ENCODE data around the gene FUCA1.

The FUCA1 gene

GRCh38 chr1:23843644-23844043, 24.4 kb downstream of the FUCA1 start:
- no peak overlapping the region for H2AK5ac ChIP-seq (ENCODE audit: low read depth, low read length)
- whole genome bisulfite sequencing, 2 donors (ENCODE audit: extremely low coverage in 2 of 2, insufficient read length in 2 of 2, insufficient replicate concordance in 1 of 2), result no CpG with 5 or more reads among the region's 5 CpGs

DNA sequence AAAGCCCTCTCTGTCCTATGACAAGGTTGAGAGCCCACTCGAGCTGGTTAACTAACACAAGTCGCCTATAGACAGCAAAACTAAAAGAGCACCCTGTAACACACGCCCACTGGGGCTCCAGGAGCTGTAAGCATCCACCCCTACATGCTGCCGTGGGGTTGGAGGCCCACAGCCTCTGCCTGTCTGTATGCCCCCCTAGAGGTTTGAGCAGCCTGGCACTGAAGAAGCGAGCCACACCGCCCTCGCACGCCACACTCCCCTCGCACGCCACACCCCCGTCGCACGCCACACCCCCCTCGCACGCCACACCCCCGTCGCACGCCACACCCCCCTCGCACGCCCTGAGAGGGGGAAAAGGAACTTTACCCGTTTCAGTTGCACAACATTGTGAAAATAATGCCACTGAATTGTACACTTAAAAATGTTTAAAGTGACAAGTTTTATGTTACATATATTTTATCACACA, 29.7 kb downstream of the FUCA1 start:
- H2BK12ac ChIP-seq (ENCODE audit: low read length), result no peak overlapping the region
- peak overlapping the region; percentile 56 for H3K4me2 ChIP-seq (ENCODE audit: insufficient read depth, low read length, poor library complexity, severe bottlenecking)
- no peak overlapping the region for H2AK5ac ChIP-seq (ENCODE audit: low read depth, low read length)
- no peak overlapping the region for H3K14ac ChIP-seq (ENCODE audit: low read length)
- WGBS, 2 donors (ENCODE audit: extremely low coverage in 2 of 2, insufficient read length in 2 of 2, insufficient replicate concordance in 1 of 2), result no CpG with 5 or more reads among the region's 21 CpGs
- H4K8ac ChIP-seq (ENCODE audit: low read depth, low read length), result no peak overlapping the region
- no peaks in the 10 kb centered on the region for H3K9me3 ChIP-seq (replicated peaks in 1 of 2; ENCODE audit: control insufficient read depth in 2 of 2, insufficient read depth in 1 of 2, low read depth in 1 of 2, low read length in 2 of 2)
- H3K9ac ChIP-seq (ENCODE audit: low read depth, low read length, poor library complexity), result no peak overlapping the region
- peaks cover 0 to 3% of the 10 kb centered on the region in 2 donors for H3K4me1 ChIP-seq (ENCODE audit: control insufficient read depth in 2 of 2, insufficient read depth in 1 of 2, low read depth in 1 of 2, low read length in 2 of 2)
- H3K18ac ChIP-seq (ENCODE audit: low read length), result no peak overlapping the region
- peaks cover 0 to 17% (median 10%) of the 10 kb centered on the region in 3 experiments for H3K27me3 ChIP-seq (ENCODE audit: control insufficient read depth in 3 of 3, insufficient read depth in 3 of 3, low read depth in 1 of 3, low read length in 3 of 3)
- peak; percentile 40 for DNase-seq (ENCODE audit: low spot score)
- no peak overlapping the region for H4K91ac ChIP-seq (ENCODE audit: low read depth, low read length, poor library complexity)
- H2AFZ ChIP-seq (ENCODE audit: low read length), result peak overlapping the region; percentile 90
- no peak overlapping the region for H3K23ac ChIP-seq (ENCODE audit: low read depth, low read length, poor library complexity)
- H3K79me1 ChIP-seq (ENCODE audit: low read depth, low read length), result no peaks in the 10 kb centered on the region
- H3K36me3 ChIP-seq (replicated peaks in 1 of 2; ENCODE audit: control insufficient read depth in 2 of 2, insufficient read depth in 2 of 2, low read length in 2 of 2), result no peaks in the 10 kb centered on the region
- no peak overlapping the region for H2BK5ac ChIP-seq (ENCODE audit: low read length)
- no peak overlapping the region for H2BK15ac ChIP-seq (ENCODE audit: low read length)
- no peak overlapping the region for H2BK120ac ChIP-seq (ENCODE audit: low read depth, low read length)
- H3K27ac ChIP-seq (replicated peaks; ENCODE audit: low read length), result no peak overlapping the region
- peak overlapping the region; percentile 32 to 72 for H3K4me3 ChIP-seq (ENCODE audit: low read length in 2 of 2)
- no peak overlapping the region for H3K4ac ChIP-seq (ENCODE audit: low read length)

More at GRCh38 chr1:23843644-23844043, 24.4 kb downstream of the FUCA1 start:
- H4K8ac ChIP-seq (ENCODE audit: low read depth, low read length), result no peak overlapping the region
- no peaks in the 10 kb centered on the region for H3K79me1 ChIP-seq (ENCODE audit: low read depth, low read length)
- no peak overlapping the region for H4K91ac ChIP-seq (ENCODE audit: low read depth, low read length, poor library complexity)
- no peak overlapping the region for H3K18ac ChIP-seq (ENCODE audit: low read length)
- H3K14ac ChIP-seq (ENCODE audit: low read length), result no peak overlapping the region
- no peaks in the 10 kb centered on the region for H3K27me3 ChIP-seq (ENCODE audit: control insufficient read depth in 3 of 3, insufficient read depth in 3 of 3, low read depth in 1 of 3, low read length in 3 of 3)
- no peak overlapping the region for H3K23ac ChIP-seq (ENCODE audit: low read depth, low read length, poor library complexity)
- H2BK12ac ChIP-seq (ENCODE audit: low read length), result no peak overlapping the region
- H3K9ac ChIP-seq (ENCODE audit: low read depth, low read length, poor library complexity), result no peak overlapping the region
- no peak overlapping the region for H2AFZ ChIP-seq (ENCODE audit: low read length)
- H3K4me1 ChIP-seq (ENCODE audit: control insufficient read depth in 2 of 2, insufficient read depth in 1 of 2, low read depth in 1 of 2, low read length in 2 of 2), result no peaks in the 10 kb centered on the region
- H3K36me3 ChIP-seq (replicated peaks in 1 of 2; ENCODE audit: control insufficient read depth in 2 of 2, insufficient read depth in 2 of 2, low read length in 2 of 2), result peaks cover 0 to 2% of the 10 kb centered on the region in 2 donors
- H2BK120ac ChIP-seq (ENCODE audit: low read depth, low read length), result no peak overlapping the region
- no peak overlapping the region for H3K4ac ChIP-seq (ENCODE audit: low read length)
- H3K4me3 ChIP-seq (ENCODE audit: low read length in 2 of 2), result no peak overlapping the region
- H2BK5ac ChIP-seq (ENCODE audit: low read length), result no peak overlapping the region
- H2BK15ac ChIP-seq (ENCODE audit: low read length), result no peak overlapping the region
- H3K4me2 ChIP-seq (ENCODE audit: insufficient read depth, low read length, poor library complexity, severe bottlenecking), result no peak overlapping the region
- peaks cover 0 to 8% of the 10 kb centered on the region in 2 donors for H3K9me3 ChIP-seq (replicated peaks in 1 of 2; ENCODE audit: control insufficient read depth in 2 of 2, insufficient read depth in 1 of 2, low read depth in 1 of 2, low read length in 2 of 2)
- no peak for DNase-seq (ENCODE audit: low spot score)
- H3K27ac ChIP-seq (replicated peaks; ENCODE audit: low read length), result no peak overlapping the region

GRCh38 chr1:23837908-23838307, 30.2 kb downstream of the FUCA1 start:
- Histone ChIP-seq H4K8ac (ENCODE audit: low read depth, low read length) (no peak overlapping the region), H2BK120ac (ENCODE audit: low read depth, low read length) (no peak overlapping the region), H2BK15ac (ENCODE audit: low read length) (no peak overlapping the region), H3K27ac (replicated peaks; ENCODE audit: low read length) (no peak overlapping the region), H3K79me1 (ENCODE audit: low read depth, low read length) (no peaks in the 10 kb centered on the region), H3K4me2 (ENCODE audit: insufficient read depth, low read length, poor library complexity, severe bottlenecking) (peak overlapping the region; percentile 56), H3K4me3 (ENCODE audit: low read length in 2 of 2) (peak overlapping the region in 1 of 2 donors; percentile 55), H2AFZ (ENCODE audit: low read length) (peak overlapping the region; percentile 90), H2BK12ac (ENCODE audit: low read length) (no peak overlapping the region), H3K4ac (ENCODE audit: low read length) (no peak overlapping the region), H3K23ac (ENCODE audit: low read depth, low read length, poor library complexity) (peak overlapping the region; percentile 26), H3K9me3 (replicated peaks in 1 of 2; ENCODE audit: control insufficient read depth in 2 of 2, insufficient read depth in 1 of 2, low read depth in 1 of 2, low read length in 2 of 2) (no peaks in the 10 kb centered on the region), H3K27me3 (ENCODE audit: control insufficient read depth in 3 of 3, insufficient read depth in 3 of 3, low read depth in 1 of 3, low read length in 3 of 3) (peaks cover 0 to 19% (median 10%) of the 10 kb centered on the region in 3 experiments), H3K14ac (ENCODE audit: low read length) (no peak overlapping the region), H2AK5ac (ENCODE audit: low read depth, low read length) (no peak overlapping the region), H4K91ac (ENCODE audit: low read depth, low read length, poor library complexity) (no peak overlapping the region), H3K4me1 (ENCODE audit: control insufficient read depth in 2 of 2, insufficient read depth in 1 of 2, low read depth in 1 of 2, low read length in 2 of 2) (peaks cover 0 to 3% of the 10 kb centered on the region in 2 donors), H2BK5ac (ENCODE audit: low read length) (no peak overlapping the region), H3K36me3 (replicated peaks in 1 of 2; ENCODE audit: control insufficient read depth in 2 of 2, insufficient read depth in 2 of 2, low read length in 2 of 2) (no peaks in the 10 kb centered on the region), H3K18ac (ENCODE audit: low read length) (peak overlapping the region; percentile 32), H3K9ac (ENCODE audit: low read depth, low read length, poor library complexity) (no peak overlapping the region)
- DNase-seq (ENCODE audit: low spot score), result no peak
- WGBS, 2 donors (ENCODE audit: extremely low coverage in 2 of 2, insufficient read length in 2 of 2, insufficient replicate concordance in 1 of 2), result no CpG with 5 or more reads among the region's 13 CpGs

DNA sequence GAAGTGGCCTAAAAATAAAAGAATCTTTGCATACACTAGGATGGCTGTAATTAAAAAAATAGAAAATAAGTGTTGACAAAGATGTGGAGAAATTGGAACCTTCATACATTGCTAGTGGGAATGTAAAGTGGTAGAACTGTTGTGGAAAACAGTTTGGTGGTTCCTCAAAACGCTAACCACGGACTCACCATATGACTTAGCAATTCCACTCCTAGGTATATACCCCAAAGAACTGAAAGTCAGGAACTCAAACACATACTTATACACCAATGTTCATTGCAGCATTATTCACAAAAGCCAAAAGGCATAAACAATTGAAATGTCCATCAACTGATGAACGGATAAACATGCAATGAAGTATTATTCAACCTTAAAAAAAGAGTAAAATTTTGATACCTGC, 32.1 kb downstream of the FUCA1 start:
- Histone ChIP-seq H3K27ac (replicated peaks; ENCODE audit: low read length) (no peak overlapping the region), H3K14ac (ENCODE audit: low read length) (no peak overlapping the region)
- no CpG with 5 or more reads among the region's 3 CpGs for WGBS, 2 donors (ENCODE audit: extremely low coverage in 2 of 2, insufficient read length in 2 of 2, insufficient replicate concordance in 1 of 2)

More for the DNA sequence above, 32.1 kb downstream of the FUCA1 start:
- Histone ChIP-seq H2AFZ (ENCODE audit: low read length) (no peak overlapping the region), H4K91ac (ENCODE audit: low read depth, low read length, poor library complexity) (no peak overlapping the region), H3K4me3 (ENCODE audit: low read length in 2 of 2) (no peak overlapping the region), H3K4me2 (ENCODE audit: insufficient read depth, low read length, poor library complexity, severe bottlenecking) (no peak overlapping the region), H3K9me3 (replicated peaks in 1 of 2; ENCODE audit: control insufficient read depth in 2 of 2, insufficient read depth in 1 of 2, low read depth in 1 of 2, low read length in 2 of 2) (no peaks in the 10 kb centered on the region), H3K4ac (ENCODE audit: low read length) (no peak overlapping the region), H3K4me1 (ENCODE audit: control insufficient read depth in 2 of 2, insufficient read depth in 1 of 2, low read depth in 1 of 2, low read length in 2 of 2) (peaks cover 0 to 3% of the 10 kb centered on the region in 2 donors), H3K9ac (ENCODE audit: low read depth, low read length, poor library complexity) (no peak overlapping the region), H4K8ac (ENCODE audit: low read depth, low read length) (no peak overlapping the region), H3K23ac (ENCODE audit: low read depth, low read length, poor library complexity) (no peak overlapping the region), H2AK5ac (ENCODE audit: low read depth, low read length) (no peak overlapping the region), H2BK120ac (ENCODE audit: low read depth, low read length) (no peak overlapping the region), H3K79me1 (ENCODE audit: low read depth, low read length) (no peaks in the 10 kb centered on the region), H3K36me3 (replicated peaks in 1 of 2; ENCODE audit: control insufficient read depth in 2 of 2, insufficient read depth in 2 of 2, low read length in 2 of 2) (no peaks in the 10 kb centered on the region), H3K18ac (ENCODE audit: low read length) (no peak overlapping the region), H2BK15ac (ENCODE audit: low read length) (no peak overlapping the region), H2BK12ac (ENCODE audit: low read length) (no peak overlapping the region), H2BK5ac (ENCODE audit: low read length) (no peak overlapping the region), H3K27me3 (ENCODE audit: control insufficient read depth in 3 of 3, insufficient read depth in 3 of 3, low read depth in 1 of 3, low read length in 3 of 3) (peaks cover 0 to 21% (median 10%) of the 10 kb centered on the region in 3 experiments)
- no peak for DNase-seq (ENCODE audit: low spot score)
